Smooth muscle cell (in vitro differentiated cells): Measurements from ENCODE around the gene NUP98. TPM values are rescaled to one million over a fixed set of nuclear protein-coding genes. Genes with fewer than 3 reads are reported as not detected.
"Not testable (repeated sequence)": the region's sequence is repeated elsewhere in the genome, so short reads cannot be mapped to it uniquely, and the experiment has no call there.

ENCODE experiments used
- DNase-seq: peaks from one replicate; lab custom pipeline; 2025; ENCODE audit not compliant: unreplicated experiment; lab: John Stamatoyannopoulos, UW
- H2AFZ ChIP-seq: fragments of 200-600 bp; sonication (generic); 2 replicates; pipeline ENCODE4 v1.6.0; 2016; ENCODE audit warnings: antibody characterized with exemption, low read depth, mild to moderate bottlenecking
- H3F3A ChIP-seq: fragments of 200-600 bp; sonication (generic); 2 replicates; pipeline ENCODE4 v1.6.0; 2017; ENCODE audit warnings: antibody characterized with exemption, low read depth
- H3K27ac ChIP-seq: fragments of 200-600 bp; sonication (generic); 2 replicates; pipeline ENCODE4 v1.5.1; 2016; ENCODE audit warnings: low read depth, mild to moderate bottlenecking
- H3K27me3 ChIP-seq: fragments of 200-600 bp; sonication (generic); 2 replicates; pipeline ENCODE4 v1.6.1; 2016; ENCODE audit warnings: low read depth, mild to moderate bottlenecking
- H3K36me3 ChIP-seq: fragments of 200-600 bp; sonication (generic); 2 replicates; pipeline ENCODE4 v1.5.1; 2016; ENCODE audit warnings: low read depth
- H3K4me1 ChIP-seq: fragments of 200-600 bp; sonication (generic); 2 replicates; pipeline ENCODE4 v1.5.1; 2016; ENCODE audit warnings: low read depth
- H3K4me2 ChIP-seq: fragments of 200-600 bp; sonication (generic); 2 replicates; pipeline ENCODE4 v1.6.0; 2016; ENCODE audit warnings: mild to moderate bottlenecking
- H3K4me3 ChIP-seq: fragments of 200-600 bp; sonication (generic); 2 replicates; pipeline ENCODE4 v1.5.1; 2016; ENCODE audit warnings: mild to moderate bottlenecking
- H3K79me2 ChIP-seq: fragments of 200-600 bp; sonication (generic); 2 replicates; pipeline ENCODE4 v1.6.0; 2016; ENCODE audit warnings: low read depth, mild to moderate bottlenecking
- H3K9ac ChIP-seq: fragments of 200-600 bp; sonication (generic); 2 replicates; pipeline ENCODE4 v1.6.0; 2016; ENCODE audit warnings: low read depth
- H3K9me3 ChIP-seq: fragments of 200-600 bp; sonication (generic); replicated peaks from 2 replicates; pipeline ENCODE4 v1.5.1; 2016; ENCODE audit warnings: low read depth
- H4K20me1 ChIP-seq: fragments of 200-600 bp; sonication (generic); 2 replicates; pipeline ENCODE4 v1.6.0; 2016; ENCODE audit warnings: low read depth
- WGBS: methylation state at CpG from one replicate; pipeline ENCODE4 v1.1.7; 2016; ENCODE audit warnings: low lambda C conversion rate; 5-methylcytosine and 5-hydroxymethylcytosine counted together
- polyA plus RNA-seq: library from polyadenylated mRNA; unstranded; fragments of >200 nt; fragmentation: Nextera tagmentation; extraction: Ambion mirVana; gene quantifications from 2 replicates; pipeline ENCODE4 v1.2.1, GENCODE V29; 2016
- total RNA-seq: library from RNA; depleted of rRNA; stranded (reverse); fragments of >200 nt; gene quantifications from 2 replicates; pipeline ENCODE4 v1.2.3, GENCODE V29; 2014
- TF ChIP-seq, protein P1 (sequence below): fragments of 200-600 bp; sonication (generic); IDR thresholded peaks from 2 replicates; pipeline ENCODE4 v1.5.1; 2017; ENCODE audit warnings: borderline replicate concordance, mild to moderate bottlenecking, antibody characterized with exemption; ENCODE audit not compliant: insufficient read depth, poor library complexity, severe bottlenecking

NUP98 gene
- total and polyA plus RNA-seq, 2 experiments from 2014 or later: 19.6 to 84.0 TPM

DNA sequence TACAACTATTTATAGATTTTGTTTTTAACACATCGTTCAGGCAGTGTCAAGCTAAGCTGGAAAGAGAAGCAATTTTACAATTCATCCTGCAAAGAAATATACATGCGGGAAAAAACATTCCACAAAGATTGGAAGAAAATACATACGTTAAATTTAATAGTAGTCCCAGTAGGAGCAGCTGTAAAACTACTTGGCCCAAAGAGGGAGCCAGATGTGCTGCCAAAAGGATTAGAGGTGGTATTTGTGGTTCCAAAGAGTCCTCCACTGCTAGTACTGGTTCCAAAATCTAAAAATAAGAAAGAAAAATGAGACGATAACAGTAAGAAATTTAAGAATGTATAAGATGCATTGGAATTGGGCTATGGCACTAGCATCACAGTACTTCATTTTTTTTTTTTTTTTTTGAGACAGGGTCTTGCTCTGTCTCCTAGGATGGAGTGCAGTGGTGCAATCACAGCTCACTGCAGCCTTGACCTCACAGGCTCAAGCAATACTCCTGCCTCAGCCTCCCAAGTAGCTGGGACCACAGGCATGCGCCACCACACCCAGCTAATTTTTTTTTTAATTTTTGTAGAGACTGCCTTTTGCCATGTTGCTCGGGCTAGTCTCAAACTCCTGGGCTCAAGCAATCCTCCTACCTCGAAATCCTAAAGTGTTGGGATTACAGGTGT is 21.5 kb downstream of the NUP98 start:
- Histone ChIP-seq H3F3A (no peaks in the 10 kb centered on the region), H3K4me1 (no peaks in the 10 kb centered on the region), H4K20me1 (peaks cover 22% of the 10 kb centered on the region), H3K27ac (no peak overlapping the region), H3K9ac (no peak overlapping the region), H2AFZ (no peak overlapping the region), H3K9me3 (no peaks in the 10 kb centered on the region), H3K4me2 (no peak overlapping the region), H3K4me3 (no peak overlapping the region), H3K27me3 (no peaks in the 10 kb centered on the region), H3K79me2 (peaks cover 7% of the 10 kb centered on the region), H3K36me3 (peaks cover 23% of the 10 kb centered on the region)
- no peak for DNase-seq
- TF ChIP-seq, protein P1, sequence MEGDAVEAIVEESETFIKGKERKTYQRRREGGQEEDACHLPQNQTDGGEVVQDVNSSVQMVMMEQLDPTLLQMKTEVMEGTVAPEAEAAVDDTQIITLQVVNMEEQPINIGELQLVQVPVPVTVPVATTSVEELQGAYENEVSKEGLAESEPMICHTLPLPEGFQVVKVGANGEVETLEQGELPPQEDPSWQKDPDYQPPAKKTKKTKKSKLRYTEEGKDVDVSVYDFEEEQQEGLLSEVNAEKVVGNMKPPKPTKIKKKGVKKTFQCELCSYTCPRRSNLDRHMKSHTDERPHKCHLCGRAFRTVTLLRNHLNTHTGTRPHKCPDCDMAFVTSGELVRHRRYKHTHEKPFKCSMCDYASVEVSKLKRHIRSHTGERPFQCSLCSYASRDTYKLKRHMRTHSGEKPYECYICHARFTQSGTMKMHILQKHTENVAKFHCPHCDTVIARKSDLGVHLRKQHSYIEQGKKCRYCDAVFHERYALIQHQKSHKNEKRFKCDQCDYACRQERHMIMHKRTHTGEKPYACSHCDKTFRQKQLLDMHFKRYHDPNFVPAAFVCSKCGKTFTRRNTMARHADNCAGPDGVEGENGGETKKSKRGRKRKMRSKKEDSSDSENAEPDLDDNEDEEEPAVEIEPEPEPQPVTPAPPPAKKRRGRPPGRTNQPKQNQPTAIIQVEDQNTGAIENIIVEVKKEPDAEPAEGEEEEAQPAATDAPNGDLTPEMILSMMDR: peak; percentile 6
- WGBS: 87% methylated on average over 7 of the region's 7 CpGs

DNA sequence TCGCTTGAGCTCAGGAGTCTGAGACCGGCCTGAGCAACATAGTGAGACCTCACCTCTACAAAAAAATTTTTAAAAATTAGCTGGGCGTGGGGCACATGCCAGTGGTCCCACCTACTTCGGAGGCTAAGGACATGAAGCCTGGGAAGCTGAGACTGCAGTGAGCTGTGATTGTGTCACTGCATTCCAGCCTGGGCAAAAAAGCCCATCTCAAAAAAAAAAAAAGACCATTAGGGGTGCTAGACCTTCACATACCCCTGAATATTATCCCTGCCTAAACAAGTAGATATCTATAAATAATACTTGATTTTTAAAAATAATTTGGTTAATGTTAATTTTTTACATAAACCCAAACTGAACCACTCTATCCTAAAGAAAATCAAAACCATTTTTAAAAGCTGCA is 24.2 kb downstream of the NUP98 start:
- H3K36me3 ChIP-seq: peaks cover 27% of the 10 kb centered on the region
- TF ChIP-seq, protein P1: no peak
- no peak for DNase-seq

DNA sequence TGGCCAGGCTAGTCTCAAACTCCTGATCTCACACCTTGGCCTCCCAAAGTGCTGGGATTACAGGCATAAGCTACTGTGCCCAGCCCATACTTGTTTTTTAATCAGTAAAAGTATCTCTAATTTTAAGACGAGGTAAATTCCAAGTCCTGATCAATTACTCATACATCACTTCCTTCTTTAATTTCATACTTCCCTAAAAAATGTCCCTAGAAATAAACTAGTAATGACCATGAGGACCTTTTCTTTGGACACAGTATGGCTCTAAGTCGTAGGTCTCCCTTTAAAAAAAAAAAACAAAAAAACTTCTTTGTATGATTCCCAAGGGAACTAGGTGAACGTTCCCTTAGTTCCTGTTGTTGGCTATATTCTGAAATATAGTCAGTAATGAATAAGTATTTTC is 29.8 kb downstream of the NUP98 start:
- no peaks in the 10 kb centered on the region for H3K27me3 ChIP-seq
- H3F3A ChIP-seq: no peaks in the 10 kb centered on the region
- H3K27ac ChIP-seq: no peak overlapping the region
- H2AFZ ChIP-seq: no peak overlapping the region
- H3K79me2 ChIP-seq: peaks cover 9% of the 10 kb centered on the region
- no peak overlapping the region for H3K9ac ChIP-seq
- DNase-seq: no peak
- H4K20me1 ChIP-seq: no peaks in the 10 kb centered on the region
- 99% methylated on average over 3 of the region's 3 CpGs for WGBS
- H3K4me2 ChIP-seq: no peak overlapping the region
- H3K9me3 ChIP-seq: no peaks in the 10 kb centered on the region
- TF ChIP-seq, protein P1: no peak
- no peak overlapping the region for H3K4me3 ChIP-seq
- H3K4me1 ChIP-seq: no peaks in the 10 kb centered on the region
- peaks cover 42% of the 10 kb centered on the region for H3K36me3 ChIP-seq

More for the DNA sequence above, 24.2 kb downstream of the NUP98 start:
- H4K20me1 ChIP-seq: peaks cover 6% of the 10 kb centered on the region
- H3F3A ChIP-seq: no peaks in the 10 kb centered on the region
- no peak overlapping the region for H2AFZ ChIP-seq
- H3K4me1 ChIP-seq: no peaks in the 10 kb centered on the region
- H3K27me3 ChIP-seq: no peaks in the 10 kb centered on the region
- no peaks in the 10 kb centered on the region for H3K9me3 ChIP-seq
- H3K4me2 ChIP-seq: no peak overlapping the region
- no peaks in the 10 kb centered on the region for H3K79me2 ChIP-seq
- no peak overlapping the region for H3K9ac ChIP-seq
- no peak overlapping the region for H3K27ac ChIP-seq
- over 99% methylated on average over 4 of the region's 4 CpGs for WGBS
- H3K4me3 ChIP-seq: no peak overlapping the region

DNA sequence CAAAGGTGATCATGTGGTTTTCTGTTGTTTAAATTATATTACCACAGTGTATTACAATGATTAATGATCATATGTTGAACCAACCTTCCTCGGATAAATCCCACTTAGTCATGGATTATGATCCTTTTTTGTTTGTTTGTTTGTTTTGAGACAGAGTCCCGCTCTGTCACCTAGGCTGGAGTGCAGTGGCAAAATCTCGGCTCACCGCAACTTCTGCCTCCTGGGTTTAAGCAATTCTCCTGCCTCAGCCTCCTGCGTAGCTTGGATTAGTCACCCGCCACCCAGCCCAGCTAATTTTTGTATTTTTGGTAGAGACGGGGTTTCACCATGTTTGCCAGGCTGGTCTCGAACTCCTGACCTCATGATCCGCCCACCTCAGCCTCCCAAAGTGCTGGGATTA is 30.5 kb downstream of the NUP98 start:
- not testable (repeated sequence) for H3K4me1 ChIP-seq, H3K9ac ChIP-seq, H4K20me1 ChIP-seq, H3K27ac ChIP-seq, H2AFZ ChIP-seq, H3F3A ChIP-seq, H3K4me2 ChIP-seq, H3K4me3 ChIP-seq, H3K27me3 ChIP-seq, H3K79me2 ChIP-seq, DNase-seq, H3K9me3 ChIP-seq
- WGBS: 95% methylated on average over 9 of the region's 9 CpGs
- H3K36me3 ChIP-seq: peaks cover 47% of the 10 kb centered on the region
